ELF-1 (cell line): Measurements from ENCODE around the gene TEDC1.
A peak's percentile ranks its signal among the peaks of the same experiment; 100 is the strongest.

ENCODE experiments used
- DNase-seq: peaks from one replicate; pipeline ENCODE4 v3.0.0-alpha.2; 2016; ENCODE audit warnings: low read depth, low spot score

TEDC1 gene

DNA sequence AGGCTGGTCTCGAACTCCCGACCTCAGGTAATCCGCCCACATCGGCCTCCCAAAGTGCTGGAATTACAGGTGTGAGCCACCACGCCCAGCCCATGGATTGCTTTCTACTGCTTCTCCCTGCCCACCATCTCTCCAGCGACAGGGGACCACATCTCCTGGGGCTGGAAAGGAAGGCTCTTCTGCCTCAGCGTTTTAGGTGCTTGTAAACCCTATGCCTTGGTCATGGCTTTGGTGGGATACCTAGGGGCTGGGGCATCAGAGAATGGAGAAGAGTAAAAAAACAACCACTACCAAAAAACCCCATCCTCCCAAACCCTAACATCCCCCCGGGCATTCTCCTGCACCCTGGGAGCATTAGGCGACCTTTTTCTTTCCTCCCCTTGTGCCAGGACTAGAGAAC lies 34.3 kb downstream of the TEDC1 start:
- DNase-seq: no peak

DNA sequence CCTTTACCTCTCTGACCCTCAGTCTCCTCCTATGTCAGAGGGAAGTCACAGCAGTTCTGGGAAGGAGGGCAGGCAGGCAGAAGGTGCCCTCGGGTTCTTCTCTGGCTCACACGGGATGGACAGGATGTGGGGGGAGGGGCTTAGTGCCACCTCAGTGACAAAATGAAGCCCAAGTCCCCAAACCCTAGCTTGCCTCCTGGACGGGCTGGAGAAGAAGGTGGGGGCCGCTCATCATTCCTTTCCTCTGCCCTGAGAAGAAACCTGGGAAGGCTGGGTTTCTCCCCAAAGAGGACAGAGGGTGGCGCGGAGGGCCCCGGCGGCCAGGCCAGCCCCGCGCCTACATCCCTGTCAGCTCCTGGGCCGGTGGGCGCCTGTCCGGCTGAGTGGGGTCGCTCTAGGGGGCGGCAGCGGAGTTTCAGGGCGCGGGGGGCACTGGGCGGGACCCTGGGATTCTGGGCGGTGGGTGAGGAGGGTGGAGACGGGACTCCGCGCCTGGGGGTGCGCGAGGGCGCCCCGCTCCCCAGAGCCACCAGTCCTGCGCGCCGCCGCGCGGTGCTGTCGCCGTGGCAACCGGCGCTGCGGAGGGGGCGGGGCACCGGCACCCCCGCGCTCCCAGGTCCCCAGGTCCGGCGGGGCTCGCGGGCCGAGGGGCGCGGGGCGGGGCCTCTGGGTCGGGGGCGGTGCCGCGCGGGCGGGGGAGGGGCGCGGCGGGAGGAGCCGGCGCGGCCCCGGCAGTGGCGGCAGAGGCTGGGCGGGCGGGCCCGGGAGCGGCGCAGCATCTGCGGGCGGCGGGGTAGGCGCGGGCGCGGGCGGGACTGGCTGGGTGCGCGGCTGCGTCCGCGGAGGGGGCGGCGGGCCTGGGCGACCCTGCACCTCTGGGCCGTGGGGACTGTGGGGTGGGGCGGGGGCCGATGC lies 35.1 kb downstream of the TEDC1 start, which contains the start of gene TMEM121:
TSS of gene TMEM121 (plus strand) at position 723 of the 915 bp plus-strand sequence. CDS start 2,252 bp downstream, outside the sequence.
- peak; percentile 47 for DNase-seq

DNA sequence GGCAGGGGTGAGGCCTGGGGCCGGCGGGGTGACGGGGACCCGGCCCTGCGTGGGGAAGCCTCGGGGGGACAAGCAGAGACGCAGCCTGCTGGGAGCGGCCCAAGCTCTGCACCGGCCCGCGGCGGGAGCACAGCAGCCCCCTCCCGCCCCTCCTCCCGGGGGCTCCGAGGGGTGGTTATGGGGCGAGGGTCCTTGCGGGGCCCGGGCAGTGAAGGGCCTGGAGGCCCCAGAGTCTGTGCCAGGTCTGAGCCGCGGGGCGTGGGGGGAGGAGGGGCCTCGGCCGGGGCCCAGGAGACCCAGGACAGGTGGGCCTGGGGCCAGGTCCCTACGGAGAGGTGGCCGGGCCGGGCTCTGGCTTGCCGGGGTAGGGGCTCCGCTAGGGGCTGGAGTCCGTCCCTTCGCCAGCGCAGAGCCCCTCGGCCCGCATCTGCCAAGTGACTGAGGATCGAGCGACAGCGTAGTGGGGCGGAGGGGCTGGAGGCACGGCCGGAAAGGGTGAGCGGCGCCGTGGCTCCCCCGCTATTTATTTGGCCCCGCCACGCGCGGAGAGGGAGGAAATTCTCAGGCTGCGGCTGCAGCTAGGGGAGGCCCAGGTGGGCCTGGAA lies 35.8 kb downstream of the TEDC1 start:
- DNase-seq: no peak

- no peak for DNase-seq
These were observed 36.4 kb downstream of the TEDC1 start for GRCh38 chr14:105527381-105527825.

- peak; percentile 78 for DNase-seq
These were observed 37.0 kb downstream of the TEDC1 start for GRCh38 chr14:105527826-105528585.

DNA sequence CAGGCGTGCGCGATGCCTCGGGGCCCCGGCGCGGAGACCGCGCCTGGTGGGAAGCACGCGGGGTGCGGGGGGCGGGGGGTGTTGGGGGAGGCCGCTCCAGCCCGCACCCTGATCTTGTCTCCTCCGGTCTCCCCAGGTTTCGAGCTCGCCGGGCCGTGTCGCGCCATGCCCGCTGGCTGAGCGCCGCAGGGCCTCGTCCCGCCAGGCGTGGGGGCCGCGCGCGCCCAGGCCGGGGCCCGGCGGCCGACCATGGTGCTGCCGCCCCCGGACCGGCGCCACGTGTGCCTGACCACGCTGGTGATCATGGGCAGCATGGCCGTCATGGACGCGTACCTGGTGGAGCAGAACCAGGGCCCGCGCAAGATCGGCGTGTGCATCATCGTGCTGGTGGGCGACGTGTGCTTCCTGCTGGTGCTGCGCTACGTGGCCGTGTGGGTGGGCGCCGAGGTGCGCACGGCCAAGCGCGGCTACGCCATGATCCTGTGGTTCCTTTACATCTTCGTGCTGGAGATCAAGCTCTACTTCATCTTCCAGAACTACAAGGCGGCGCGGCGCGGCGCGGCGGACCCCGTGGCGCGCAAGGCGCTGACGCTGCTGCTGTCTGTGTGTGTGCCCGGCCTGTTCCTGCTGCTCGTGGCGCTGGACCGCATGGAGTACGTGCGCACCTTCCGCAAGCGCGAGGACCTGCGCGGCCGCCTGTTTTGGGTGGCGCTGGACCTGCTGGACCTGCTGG lies 37.7 kb downstream of the TEDC1 start:
- DNase-seq: peak; percentile 61

- DNase-seq: no peak
These were observed 38.2 kb downstream of the TEDC1 start for GRCh38 chr14:105529319-105529568.

- peak; percentile 54 for DNase-seq
These were observed 38.7 kb downstream of the TEDC1 start for GRCh38 chr14:105529569-105530284.

- no peak for DNase-seq
These were observed 39.4 kb downstream of the TEDC1 start for GRCh38 chr14:105530285-105531087.

- no peak for DNase-seq
These were observed 40.2 kb downstream of the TEDC1 start for GRCh38 chr14:105531088-105531893.

DNA sequence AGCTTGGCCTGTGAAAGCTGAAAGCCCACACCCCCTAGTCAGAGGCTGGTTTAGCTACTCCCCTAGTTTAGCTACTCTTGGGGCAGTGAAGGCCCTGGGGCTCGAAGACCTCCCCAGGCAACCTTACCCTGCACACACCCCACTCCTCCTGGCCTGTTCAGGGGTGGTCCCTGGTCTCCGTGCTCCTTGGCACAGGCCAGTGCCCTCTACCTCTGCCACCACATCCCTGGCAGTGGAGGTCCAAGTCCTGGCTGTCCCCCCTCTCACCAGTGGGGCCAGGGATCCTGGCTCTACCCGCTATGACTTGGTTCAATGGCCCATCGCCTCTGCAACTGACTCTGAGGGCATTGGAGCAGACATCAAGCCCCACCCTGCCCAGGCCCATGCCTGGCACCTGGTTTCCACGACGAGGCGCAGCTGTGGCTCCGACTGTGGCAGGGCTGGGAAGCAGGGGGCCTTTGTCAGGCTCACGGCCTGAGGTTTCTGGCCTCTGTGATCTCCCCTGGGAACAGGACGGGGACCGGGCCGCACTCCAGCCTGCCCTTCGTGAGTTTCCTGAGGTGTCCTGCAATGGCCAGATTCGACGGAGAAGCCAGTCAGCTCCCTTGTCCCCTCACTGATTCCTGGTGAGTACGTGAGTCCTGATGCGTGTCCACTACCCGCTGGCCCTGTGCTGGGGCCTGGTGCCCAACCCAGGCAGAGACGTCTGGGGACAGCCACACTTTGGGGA lies 41.0 kb downstream of the TEDC1 start:
- no peak for DNase-seq

DNA sequence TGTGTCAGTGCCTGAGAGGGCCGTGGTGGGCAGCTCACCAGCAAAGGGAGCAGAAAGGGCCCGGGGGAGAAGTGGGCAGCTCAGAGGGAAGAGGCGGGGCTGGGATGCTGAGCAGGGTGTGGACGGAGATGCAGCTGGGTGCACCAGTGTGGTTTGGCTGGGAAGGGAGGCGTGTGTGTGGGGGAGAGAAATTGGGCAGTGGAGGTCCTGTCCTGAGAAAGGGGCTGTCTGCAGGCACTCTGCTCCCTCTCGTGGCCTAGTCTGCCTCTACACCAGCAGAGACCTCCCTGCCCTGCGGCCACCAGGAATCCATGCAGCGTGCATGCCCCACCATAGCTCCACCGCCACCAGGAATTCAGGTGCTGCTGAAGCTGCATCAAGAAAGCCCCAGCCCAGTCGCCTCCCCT lies 41.7 kb downstream of the TEDC1 start:
- DNase-seq: peak; percentile 90

- DNase-seq: no peak
These were observed 42.3 kb downstream of the TEDC1 start for GRCh38 chr14:105533391-105533790.

GRCh38 chr14:105533811-105534498 lies 42.9 kb downstream of the TEDC1 start:
- DNase-seq: no peak

DNA sequence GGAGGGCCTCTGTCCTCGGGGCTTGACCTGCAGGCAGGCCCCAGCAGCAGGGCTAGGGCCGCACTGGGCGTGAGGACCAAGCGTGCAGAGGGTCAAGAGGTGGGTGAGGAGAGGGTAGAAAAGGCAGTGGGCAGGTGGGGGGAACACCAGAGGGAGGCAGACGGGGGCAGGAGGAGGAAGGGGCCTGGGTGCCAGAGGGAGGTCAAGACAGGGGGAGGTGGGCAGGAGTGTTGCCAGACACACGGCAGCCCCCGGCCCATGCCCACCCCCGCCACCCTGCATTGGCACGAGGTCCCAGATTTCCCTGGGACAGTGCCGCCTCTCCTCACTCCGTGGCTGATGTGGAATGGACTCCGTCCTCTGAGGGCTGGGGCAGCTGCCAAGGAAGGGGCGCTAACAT lies 43.5 kb downstream of the TEDC1 start:
- no peak for DNase-seq

- DNase-seq: no peak
These were observed 45.0 kb downstream of the TEDC1 start for GRCh38 chr14:105536051-105536450.

GRCh38 chr14:105536691-105537579 lies 45.9 kb downstream of the TEDC1 start:
- DNase-seq: no peak
